Uterus (tissue), 2 donors: ENCODE results near the gene TSPAN6.

Experiments used
- POLR2A ChIP-seq, 2 donors: fragments of 450-650 bp; IDR thresholded peaks; one replicate each; pipeline ENCODE4 v1.6.1; 2016; ENCODE audit warnings: antibody characterized with exemption in 2 of 2, mild to moderate bottlenecking in 1 of 2, moderate library complexity in 1 of 2
- TF ChIP-seq, protein P1 (sequence below), 4 experiments: fragments of 200-600 bp in 2 of 4; fragments of 450-650 bp in 2 of 4; sonication (generic) in 2 of 4; IDR thresholded peaks; one replicate each; pipeline ENCODE4 v1.5.1; 2016 to 2019; ENCODE audit warnings: antibody characterized with exemption in 4 of 4, mild to moderate bottlenecking in 2 of 4, moderate library complexity in 1 of 4

DNA sequence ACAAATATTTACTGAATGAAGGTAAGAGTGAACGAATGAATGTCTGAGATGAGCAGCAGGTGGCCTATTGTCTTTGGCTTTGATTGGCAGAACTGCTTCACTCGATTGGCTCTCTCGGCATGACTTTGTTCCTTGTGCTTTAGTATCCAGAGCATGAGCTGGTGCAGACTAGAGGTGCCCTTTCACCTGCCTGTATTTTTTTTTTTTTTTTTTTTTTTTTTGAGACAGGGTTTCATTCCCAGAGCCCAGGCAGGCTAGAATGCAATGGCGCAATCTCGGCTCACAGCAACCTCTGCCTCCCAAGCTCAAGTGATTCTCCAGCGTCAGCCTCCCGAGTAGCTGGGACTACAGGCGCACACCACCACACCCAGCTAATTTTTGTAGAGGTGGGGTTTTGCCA, 46.3 kb upstream of the TSPAN6 start:
- TF ChIP-seq, protein P1, sequence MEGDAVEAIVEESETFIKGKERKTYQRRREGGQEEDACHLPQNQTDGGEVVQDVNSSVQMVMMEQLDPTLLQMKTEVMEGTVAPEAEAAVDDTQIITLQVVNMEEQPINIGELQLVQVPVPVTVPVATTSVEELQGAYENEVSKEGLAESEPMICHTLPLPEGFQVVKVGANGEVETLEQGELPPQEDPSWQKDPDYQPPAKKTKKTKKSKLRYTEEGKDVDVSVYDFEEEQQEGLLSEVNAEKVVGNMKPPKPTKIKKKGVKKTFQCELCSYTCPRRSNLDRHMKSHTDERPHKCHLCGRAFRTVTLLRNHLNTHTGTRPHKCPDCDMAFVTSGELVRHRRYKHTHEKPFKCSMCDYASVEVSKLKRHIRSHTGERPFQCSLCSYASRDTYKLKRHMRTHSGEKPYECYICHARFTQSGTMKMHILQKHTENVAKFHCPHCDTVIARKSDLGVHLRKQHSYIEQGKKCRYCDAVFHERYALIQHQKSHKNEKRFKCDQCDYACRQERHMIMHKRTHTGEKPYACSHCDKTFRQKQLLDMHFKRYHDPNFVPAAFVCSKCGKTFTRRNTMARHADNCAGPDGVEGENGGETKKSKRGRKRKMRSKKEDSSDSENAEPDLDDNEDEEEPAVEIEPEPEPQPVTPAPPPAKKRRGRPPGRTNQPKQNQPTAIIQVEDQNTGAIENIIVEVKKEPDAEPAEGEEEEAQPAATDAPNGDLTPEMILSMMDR (IDR thresholded peaks at IDR 0.05), result no peak
- TF ChIP-seq POLR2A (IDR thresholded peaks at IDR 0.05), result no peak
